ENCODE results near the gene UBE2E2. TPM values are rescaled to one million over a fixed set of nuclear protein-coding genes. Genes with fewer than 3 reads are reported as not detected.

The UBE2E2 gene
- polyA plus RNA-seq, 1 donor from 2014 or later, result 19.8 TPM

GRCh38 chr3:23575697-23576096, 372.6 kb downstream of the UBE2E2 start:
- TF ChIP-seq EZH2 (IDR thresholded peaks at IDR 0.05; ENCODE audit: borderline replicate concordance, insufficient read depth, low read length, poor library complexity, severe bottlenecking), result no peak
- TF ChIP-seq CTCF (IDR thresholded peaks at IDR 0.05; ENCODE audit: poor library complexity, severe bottlenecking), result no peak
- no peak for TF ChIP-seq TAF1 (IDR thresholded peaks at IDR 0.05; ENCODE audit: low read depth)
- no peak for TF ChIP-seq POLR2AphosphoS5 (IDR thresholded peaks at IDR 0.05)
- no peak for TF ChIP-seq MXI1 (conservative IDR thresholded peaks at IDR 0.05; ENCODE audit: poor library complexity, severe bottlenecking)
- TF ChIP-seq EP300 (conservative IDR thresholded peaks at IDR 0.05; ENCODE audit: poor library complexity, severe bottlenecking), result no peak
- TF ChIP-seq RAD21 (conservative IDR thresholded peaks at IDR 0.05), result no peak
- TF ChIP-seq REST (IDR thresholded peaks at IDR 0.05; ENCODE audit: borderline replicate concordance), result no peak
- TF ChIP-seq SMC3 (conservative IDR thresholded peaks at IDR 0.05; ENCODE audit: poor library complexity), result no peak
- no peaks in the 10 kb centered on the region for H3K36me3 ChIP-seq (ENCODE audit: insufficient read depth, low read length)
- no peaks in the 10 kb centered on the region for H3K9me2 ChIP-seq (ENCODE audit: insufficient read depth, low read length)
- H3K9ac ChIP-seq (ENCODE audit: low read length), result no peak overlapping the region
- no peak overlapping the region for H3K4me3 ChIP-seq (ENCODE audit: low read length)
- H3K27ac ChIP-seq (ENCODE audit: low read length), result no peak overlapping the region
- H4K20me1 ChIP-seq (ENCODE audit: insufficient read depth), result no peaks in the 10 kb centered on the region
- H3K4me2 ChIP-seq (ENCODE audit: low read length), result no peak overlapping the region
- H3K9me3 ChIP-seq (ENCODE audit: low read length), result peaks cover 3% of the 10 kb centered on the region
- H3F3A ChIP-seq (ENCODE audit: insufficient read depth, low read length, poor library complexity, severe bottlenecking), result no peaks in the 10 kb centered on the region
- no peaks in the 10 kb centered on the region for H3K27me3 ChIP-seq (ENCODE audit: insufficient read depth, low read depth, low read length)
- H2AFZ ChIP-seq (ENCODE audit: low read depth, low read length), result no peak overlapping the region
- no peaks in the 10 kb centered on the region for H3K79me2 ChIP-seq (replicated peaks; ENCODE audit: insufficient read depth, low read length)

GRCh38 chr3:23576379-23576959, 373.3 kb downstream of the UBE2E2 start:
- no peak overlapping the region for H3K4me3 ChIP-seq (ENCODE audit: low read length)
- no peak overlapping the region for H3K4me2 ChIP-seq (ENCODE audit: low read length)
- H2AFZ ChIP-seq (ENCODE audit: low read depth, low read length), result no peak overlapping the region
- no peaks in the 10 kb centered on the region for H3F3A ChIP-seq (ENCODE audit: insufficient read depth, low read length, poor library complexity, severe bottlenecking)
- no peaks in the 10 kb centered on the region for H4K20me1 ChIP-seq (ENCODE audit: insufficient read depth)
- TF ChIP-seq RAD21 (conservative IDR thresholded peaks at IDR 0.05), result no peak
- TF ChIP-seq EP300 (conservative IDR thresholded peaks at IDR 0.05; ENCODE audit: poor library complexity, severe bottlenecking), result no peak
- no peak for TF ChIP-seq TAF1 (IDR thresholded peaks at IDR 0.05; ENCODE audit: low read depth)
- TF ChIP-seq MXI1 (conservative IDR thresholded peaks at IDR 0.05; ENCODE audit: poor library complexity, severe bottlenecking), result no peak
- TF ChIP-seq REST (IDR thresholded peaks at IDR 0.05; ENCODE audit: borderline replicate concordance), result no peak
- no peak for TF ChIP-seq SMC3 (conservative IDR thresholded peaks at IDR 0.05; ENCODE audit: poor library complexity)
- TF ChIP-seq EZH2 (IDR thresholded peaks at IDR 0.05; ENCODE audit: borderline replicate concordance, insufficient read depth, low read length, poor library complexity, severe bottlenecking), result no peak
- TF ChIP-seq CTCF (IDR thresholded peaks at IDR 0.05; ENCODE audit: poor library complexity, severe bottlenecking), result no peak
- TF ChIP-seq POLR2AphosphoS5 (IDR thresholded peaks at IDR 0.05), result no peak
- peaks cover 3% of the 10 kb centered on the region for H3K9me3 ChIP-seq (ENCODE audit: low read length)
- no peak overlapping the region for H3K9ac ChIP-seq (ENCODE audit: low read length)
- no peak overlapping the region for H3K27ac ChIP-seq (ENCODE audit: low read length)
- no peaks in the 10 kb centered on the region for H3K9me2 ChIP-seq (ENCODE audit: insufficient read depth, low read length)
- H3K27me3 ChIP-seq (ENCODE audit: insufficient read depth, low read depth, low read length), result no peaks in the 10 kb centered on the region
- no peaks in the 10 kb centered on the region for H3K36me3 ChIP-seq (ENCODE audit: insufficient read depth, low read length)
- H3K79me2 ChIP-seq (replicated peaks; ENCODE audit: insufficient read depth, low read length), result no peaks in the 10 kb centered on the region
